GM10266 (cell line): ENCODE results near the gene PSMD9.
"Not testable (repeated sequence)": the region's sequence is repeated elsewhere in the genome, so short reads cannot be mapped to it uniquely, and the experiment has no call there.

ENCODE experiments used
- DNase-seq: peaks from one replicate; pipeline ENCODE4 v3.0.0; 2012; ENCODE audit errors: extremely low spot score
- CTCF ChIP-seq: IDR thresholded peaks from 2 replicates; pipeline ENCODE4 v1.5.1; 2012; ENCODE audit warnings: mild to moderate bottlenecking, low read depth; ENCODE audit not compliant: control insufficient read depth, insufficient read depth; ENCODE audit errors: missing control alignments

PSMD9 gene

DNA sequence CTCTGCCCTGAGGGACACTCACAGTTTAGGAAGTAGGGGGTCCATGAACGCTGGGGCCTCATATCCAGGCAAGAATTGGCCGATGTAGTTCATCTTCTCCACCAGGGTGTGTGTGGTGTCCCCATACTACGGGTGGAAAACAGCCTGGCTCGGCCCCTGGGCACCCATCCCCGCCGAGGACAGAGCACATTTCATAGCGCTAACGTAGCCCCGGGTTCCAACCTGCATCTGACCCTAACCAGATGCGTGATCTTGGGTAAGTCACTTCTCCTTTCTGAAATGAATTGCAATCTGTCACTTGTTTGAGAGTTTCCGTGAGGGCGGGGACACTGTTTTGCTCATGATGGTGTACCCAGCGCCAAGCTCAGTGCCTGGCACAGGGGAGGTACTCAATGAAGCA is 38.9 kb upstream of the PSMD9 start:
- DNase-seq: no peak
- TF ChIP-seq CTCF: no peak

GRCh38 chr12:121852392-121852791 is 36.2 kb upstream of the PSMD9 start:
- DNase-seq: not testable (repeated sequence)

DNA sequence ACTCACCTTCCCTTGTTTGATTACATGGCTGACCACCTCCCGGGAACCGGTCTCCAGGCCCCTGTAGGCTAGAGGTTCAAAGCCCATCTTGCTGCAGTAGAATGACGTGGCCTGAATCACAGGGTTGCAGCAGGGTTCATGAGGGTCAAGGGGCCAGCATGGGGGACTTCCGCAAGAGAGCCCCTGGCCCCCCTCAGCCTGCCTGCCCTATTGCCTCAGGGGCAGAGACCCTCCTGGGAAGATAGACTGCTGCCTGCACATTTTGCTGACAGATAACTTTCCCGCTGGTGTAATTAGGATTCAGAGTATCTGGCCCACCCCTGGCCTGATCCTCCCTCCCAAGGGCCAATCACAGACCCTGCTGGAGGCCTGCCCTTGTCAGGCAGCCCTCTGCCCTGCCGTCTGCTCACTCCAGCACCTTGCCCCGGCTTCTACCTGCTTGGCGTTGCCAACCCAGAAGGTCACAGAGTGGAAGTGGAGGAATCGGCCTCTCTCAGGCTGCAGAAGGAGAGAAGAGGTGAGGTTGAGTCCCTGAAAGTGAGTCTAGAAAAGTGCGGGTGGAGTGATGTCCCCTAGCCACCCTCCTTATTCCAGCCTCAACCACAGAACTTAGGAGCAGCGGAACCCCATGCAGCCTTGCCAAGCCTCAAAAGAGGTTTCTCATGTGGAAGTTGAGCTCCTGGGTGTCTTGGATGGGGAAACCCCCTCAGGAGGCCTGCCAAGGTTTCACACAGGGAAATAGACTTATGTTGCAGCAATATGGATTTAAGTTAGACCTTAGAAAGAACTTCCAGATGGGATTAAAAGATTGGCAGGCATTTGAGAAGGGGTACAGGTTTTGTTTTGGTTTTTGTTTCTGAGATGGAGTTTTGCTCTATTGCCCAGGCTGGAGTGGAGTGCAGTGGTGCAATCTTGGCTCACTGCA is 31.0 kb upstream of the PSMD9 start:
- no peak for DNase-seq
- no peak for TF ChIP-seq CTCF

- no peak for TF ChIP-seq CTCF
Measured at GRCh38 chr12:121858318-121858661, 30.3 kb upstream of the PSMD9 start.

GRCh38 chr12:121858662-121859572 is 29.7 kb upstream of the PSMD9 start, which contains the start of gene HPD:
TSS of gene HPD (minus strand) at chr12:121858859. CDS start at chr12:121858823, 36 bp downstream.
- no peak for TF ChIP-seq CTCF
- no peak for DNase-seq

More at GRCh38 chr12:121858318-121858661, 30.3 kb upstream of the PSMD9 start:
- no peak for DNase-seq

DNA sequence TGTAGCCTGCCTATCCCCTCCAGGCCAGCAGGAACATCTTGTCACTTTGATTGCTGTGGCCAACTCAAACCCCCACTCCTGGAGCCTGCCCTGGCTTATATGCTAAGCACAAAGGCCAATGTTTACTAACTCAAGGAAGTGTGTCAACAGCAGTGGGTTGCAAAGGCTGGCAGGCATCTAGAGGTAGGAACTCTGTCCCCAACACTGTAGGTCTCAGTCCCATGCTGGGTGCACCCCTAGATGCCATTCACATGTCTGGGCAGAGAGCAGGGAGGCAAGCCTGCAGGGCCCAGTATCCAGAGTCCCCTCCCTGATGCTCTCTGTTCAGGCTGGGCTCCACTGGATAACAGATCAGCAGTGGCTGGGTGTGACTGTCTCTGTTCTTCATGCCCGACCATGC is 28.3 kb upstream of the PSMD9 start:
- TF ChIP-seq CTCF: no peak
- DNase-seq: no peak

- DNase-seq: not testable (repeated sequence)
Measured at GRCh38 chr12:121860699-121861098, 27.9 kb upstream of the PSMD9 start.
